GM18519 (cell line): ENCODE measurements around the gene C2CD4C.
"Not testable (repeated sequence)": the region's sequence is repeated elsewhere in the genome, so short reads cannot be mapped to it uniquely, and the experiment has no call there.

Experiments
- ATAC-seq: cut with Tn5 transposase; IDR thresholded peaks from one replicate; pipeline ENCODE4 v1.9.1; 2021; ENCODE audit warnings: mild to moderate bottlenecking, moderate library complexity; ENCODE audit not compliant: unreplicated experiment, low FRiP score

C2CD4C gene

DNA sequence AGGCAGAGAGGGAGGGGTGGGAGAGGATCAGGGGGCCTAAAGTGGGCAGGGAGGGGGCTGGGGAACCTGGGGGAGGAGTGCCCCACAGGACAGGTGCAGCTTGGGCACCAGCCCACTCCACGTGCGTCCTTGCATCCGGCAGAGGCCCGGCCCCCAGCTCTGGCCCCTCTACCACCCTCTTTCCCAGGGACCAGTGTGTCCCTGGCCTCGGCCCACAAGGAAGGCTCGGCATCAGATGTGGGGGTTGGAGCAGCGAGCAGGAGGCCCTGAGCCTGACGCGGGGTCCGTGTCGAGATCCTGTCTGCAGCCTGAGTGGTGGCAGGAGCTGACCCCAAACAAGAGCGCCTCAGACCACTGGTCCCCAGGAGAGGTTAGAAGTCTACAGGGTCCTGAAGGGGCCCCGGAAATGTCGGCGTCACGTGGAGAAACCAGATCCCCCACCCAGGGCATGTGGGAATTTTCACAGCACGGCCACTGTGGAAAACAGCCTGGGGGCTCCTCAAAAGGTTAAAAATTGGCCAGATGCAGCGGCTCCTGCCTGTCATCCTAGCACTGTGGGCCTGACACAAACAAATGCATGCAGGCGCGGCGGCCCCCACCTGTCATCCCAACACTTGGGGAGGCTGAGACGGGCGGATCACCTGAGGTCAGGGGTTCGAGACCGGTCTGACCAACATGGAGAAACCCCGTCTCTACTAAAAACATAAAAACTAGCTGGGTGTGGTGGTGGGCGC lies 30.4 kb upstream of the C2CD4C start:
- no peak for ATAC-seq

- no peak for ATAC-seq
Observed at GRCh38 chr19:438416-438958, 29.5 kb upstream of the C2CD4C start.

GRCh38 chr19:437041-437440 lies 28.1 kb upstream of the C2CD4C start:
- no peak for ATAC-seq

DNA sequence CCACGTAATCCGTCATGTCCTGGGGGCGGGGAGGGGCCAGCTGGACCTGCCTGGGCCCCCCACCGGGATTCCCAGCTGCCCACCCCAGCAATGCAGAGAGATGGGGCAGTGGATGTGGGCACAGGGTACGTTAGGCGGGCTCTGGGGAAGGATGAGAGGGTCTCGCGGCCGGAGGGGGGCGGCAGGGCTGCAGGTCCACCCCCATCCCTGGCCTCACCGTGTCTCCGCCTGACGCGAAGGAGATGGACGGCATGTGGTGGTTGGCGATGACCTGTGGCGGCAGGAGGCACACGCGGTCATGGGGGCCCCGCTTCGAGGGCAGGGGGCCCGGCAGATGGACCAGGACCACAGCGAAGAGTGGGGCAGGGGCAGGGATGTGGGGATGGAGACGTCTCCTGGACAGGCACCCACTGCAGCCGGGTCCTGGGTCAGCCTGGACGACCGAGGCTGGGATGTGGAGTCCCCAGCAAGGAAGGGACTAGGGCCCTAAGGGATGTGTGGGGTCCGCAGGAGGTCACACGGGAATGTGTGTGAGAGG lies 27.5 kb upstream of the C2CD4C start:
- ATAC-seq, result no peak

GRCh38 chr19:435707-436412 lies 26.9 kb upstream of the C2CD4C start:
- no peak for ATAC-seq

DNA sequence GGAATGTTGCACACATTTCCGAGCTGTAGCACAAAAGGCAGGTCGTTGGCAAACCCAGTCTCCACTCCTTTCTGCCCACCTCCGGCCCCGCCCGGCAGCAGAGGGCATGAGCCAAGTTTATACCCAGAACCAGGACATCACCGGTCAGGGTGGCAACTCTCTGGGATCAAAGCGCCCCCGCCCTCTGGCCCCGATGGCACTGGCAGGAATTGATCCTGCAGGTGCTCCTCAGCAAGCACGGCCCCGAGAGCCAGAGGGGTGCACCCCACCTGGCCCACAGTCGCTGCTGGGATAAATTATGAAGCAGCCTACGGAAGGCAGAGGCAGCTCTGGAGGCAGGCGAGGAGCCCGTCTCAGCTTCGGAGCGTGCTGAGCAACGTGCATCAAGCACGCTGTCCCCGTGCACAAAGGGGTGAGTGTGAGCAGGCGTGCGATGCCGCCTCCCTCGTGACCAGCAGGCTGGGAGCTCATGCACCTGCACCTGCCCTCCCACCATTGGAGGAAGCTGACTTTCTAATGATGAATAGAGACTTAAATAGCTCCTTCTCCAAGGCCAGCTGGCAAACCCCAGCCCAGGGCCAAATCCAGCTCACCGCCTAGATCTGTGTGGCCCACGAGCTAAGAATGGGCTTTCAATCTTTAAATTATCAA lies 26.2 kb upstream of the C2CD4C start:
- ATAC-seq, result no peak

DNA sequence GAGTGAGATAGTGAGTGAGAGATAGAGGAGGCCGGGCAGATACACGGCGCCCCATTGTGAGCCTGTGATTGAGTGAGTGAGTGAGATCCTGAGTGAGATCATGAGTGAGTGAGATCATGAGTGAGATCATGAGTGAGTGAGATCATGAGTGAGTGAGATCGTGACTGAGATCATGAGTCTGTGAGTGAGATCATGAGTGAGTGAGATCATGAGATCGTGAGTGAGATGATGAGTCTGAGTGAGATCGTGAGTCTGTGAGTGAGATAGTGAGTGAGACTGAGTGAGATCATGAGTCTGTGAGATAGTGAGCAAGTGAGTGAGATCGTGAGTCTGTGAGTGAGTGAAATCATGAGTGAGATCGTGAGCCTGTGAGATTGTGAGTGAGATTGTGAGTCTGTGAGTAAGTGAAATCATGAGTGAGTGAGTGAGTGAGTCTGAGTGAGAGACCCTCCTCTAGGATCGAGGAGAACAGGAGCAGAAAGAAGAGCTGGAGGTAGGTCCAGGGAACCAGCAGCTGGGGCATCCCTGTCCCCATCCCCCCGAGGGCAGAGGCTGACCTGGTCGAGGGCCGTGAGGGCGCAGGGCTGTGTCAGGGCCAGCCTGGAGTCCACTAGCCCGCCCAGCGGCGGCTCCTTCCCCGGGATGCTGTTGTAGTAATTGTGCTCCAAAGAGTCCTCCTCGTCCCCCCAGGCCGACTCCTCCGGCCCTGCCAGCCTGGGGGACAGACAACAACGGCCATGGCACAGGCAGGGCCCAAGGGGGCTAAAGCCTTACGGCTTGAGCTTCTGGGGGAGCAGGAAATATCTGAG lies 25.4 kb upstream of the C2CD4C start:
- ATAC-seq, result no peak

GRCh38 chr19:430701-431100 lies 21.8 kb upstream of the C2CD4C start:
- ATAC-seq, result no peak

DNA sequence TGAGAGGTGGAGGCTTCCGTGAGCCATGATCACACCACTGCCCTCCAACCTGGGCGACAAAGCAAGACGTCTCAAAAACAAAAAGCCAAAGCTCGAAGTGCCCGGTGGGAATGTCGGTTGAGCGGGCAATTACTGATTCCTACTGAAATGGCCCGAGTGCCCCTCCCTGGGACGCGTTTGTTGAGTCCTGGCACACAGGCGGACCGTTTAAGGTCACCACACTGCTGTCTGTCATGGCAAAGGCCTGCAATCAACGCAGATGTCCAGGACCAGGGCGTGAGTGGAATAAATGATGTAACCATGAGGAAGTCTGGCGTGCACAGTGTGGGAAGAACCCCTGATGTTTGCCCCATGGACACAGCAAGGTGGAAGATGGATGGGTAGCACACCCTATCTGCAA lies 19.2 kb upstream of the C2CD4C start:
- no peak for ATAC-seq

DNA sequence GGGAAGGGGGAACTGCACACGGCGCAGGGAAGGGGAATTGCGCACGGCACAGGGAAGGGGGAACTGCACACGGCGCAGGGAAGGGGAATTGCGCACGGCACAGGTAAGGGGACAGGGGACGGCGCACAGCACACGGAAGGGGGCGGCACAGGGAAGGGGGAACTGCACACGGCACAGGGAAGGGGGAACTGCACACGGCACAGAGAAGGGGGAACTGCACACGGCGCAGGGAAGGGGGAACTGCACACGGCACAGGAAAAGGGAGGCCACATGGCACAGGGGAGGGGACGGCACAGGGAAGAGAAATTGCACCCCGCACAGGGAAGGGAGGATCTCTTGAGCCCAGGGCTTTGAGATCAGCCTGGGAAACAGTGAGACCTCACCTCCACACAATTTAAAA lies 18.7 kb upstream of the C2CD4C start:
- ATAC-seq, result not testable (repeated sequence)

- ATAC-seq, result no peak
Observed at GRCh38 chr19:426725-427445, 17.9 kb upstream of the C2CD4C start.

DNA sequence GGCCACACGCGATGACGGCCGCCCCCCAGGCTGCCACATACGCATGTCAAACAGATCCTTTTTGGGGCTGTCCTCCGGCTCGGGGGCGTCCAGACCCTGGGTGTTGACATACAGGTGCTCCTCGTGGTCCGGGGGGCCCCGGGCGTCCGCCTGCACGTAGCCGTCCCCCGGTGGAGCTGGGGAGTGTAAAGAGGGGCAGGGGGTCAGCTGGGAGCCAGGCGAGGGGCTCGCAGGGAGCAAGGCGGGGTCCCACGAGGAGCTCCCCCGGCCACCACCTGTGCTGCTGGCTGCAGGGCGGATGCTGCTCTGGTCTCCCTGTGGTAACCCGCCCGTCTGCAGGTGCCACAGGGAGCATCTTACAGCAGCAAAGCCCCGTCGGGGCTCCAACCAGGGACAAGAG lies 16.1 kb upstream of the C2CD4C start:
- ATAC-seq, result no peak

DNA sequence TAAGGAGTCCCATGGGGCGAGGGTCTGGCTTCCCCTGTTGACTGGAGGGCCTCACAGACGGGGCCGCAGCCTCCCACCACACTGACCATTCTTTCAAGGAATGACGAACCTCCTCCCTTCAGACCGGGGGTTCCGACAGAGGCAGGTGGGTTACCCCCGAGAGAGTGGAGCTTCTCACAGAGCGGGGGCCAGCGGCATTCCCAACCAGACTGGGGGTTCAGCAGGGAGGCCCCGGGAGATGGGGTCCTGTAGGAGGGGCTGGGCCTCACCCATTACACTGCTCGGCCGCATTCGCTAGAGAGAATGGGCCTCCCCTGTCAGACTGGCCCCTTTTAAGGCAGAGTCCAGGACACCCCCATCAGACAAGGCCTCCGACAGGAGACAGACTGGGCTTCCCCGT lies 15.6 kb upstream of the C2CD4C start:
- ATAC-seq, result no peak

DNA sequence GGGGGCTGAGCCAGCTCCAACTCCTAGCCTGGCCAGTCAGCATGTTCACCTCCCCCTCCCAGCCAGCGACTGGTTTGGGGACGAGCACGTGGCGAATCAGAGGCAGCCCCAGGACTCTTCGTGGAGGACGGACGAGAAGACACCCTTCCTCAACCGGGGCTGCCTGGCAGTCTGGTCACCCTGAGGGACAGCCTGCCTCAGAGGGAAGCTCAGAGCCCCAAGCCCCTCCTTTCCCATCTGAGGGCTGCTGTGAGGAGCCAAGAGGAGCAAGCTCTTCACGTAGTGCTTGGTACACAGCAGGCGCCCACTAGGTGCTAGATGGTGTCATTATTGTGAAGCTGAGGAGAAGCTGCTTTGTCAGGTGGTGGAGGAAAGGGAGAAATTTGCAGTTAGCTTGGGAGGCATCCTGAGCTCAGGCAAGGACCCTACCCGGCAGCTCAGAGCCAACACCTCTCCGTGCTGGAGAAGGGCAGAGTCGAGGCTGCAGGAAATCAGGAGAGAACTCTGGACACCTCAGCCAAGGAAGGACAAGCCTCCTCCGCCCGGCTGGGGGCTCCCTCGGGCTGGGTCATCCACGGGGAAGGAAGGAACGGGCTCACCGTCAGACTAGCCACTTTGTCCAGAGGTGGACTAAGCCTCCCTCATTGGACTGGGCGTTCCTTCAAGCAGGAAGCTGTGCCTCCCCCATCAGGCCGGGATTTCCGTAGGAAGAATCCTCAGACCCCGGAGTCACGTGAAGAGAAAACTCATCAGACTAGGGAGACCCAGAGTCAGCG lies 14.9 kb upstream of the C2CD4C start:
- ATAC-seq, result no peak

DNA sequence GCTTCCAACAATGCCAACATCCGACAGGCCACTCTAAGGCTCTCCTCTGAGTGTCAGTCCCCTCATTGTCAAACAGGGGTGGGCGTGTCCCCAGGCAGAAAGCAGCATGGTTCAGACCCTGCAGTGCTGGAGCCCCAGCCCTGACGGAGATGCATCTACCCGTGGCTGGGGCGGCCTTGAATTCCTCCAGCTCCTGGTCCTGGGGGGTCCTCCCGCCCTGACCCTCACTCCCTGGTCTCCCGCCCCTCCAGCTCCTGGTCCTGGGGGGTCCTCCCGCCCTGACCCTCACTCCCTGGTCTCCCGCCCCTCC lies 13.9 kb upstream of the C2CD4C start:
- ATAC-seq, result not testable (repeated sequence)

- ATAC-seq, result no peak
Observed at GRCh38 chr19:422213-422916, 13.4 kb upstream of the C2CD4C start.

GRCh38 chr19:419721-420515 lies 11.0 kb upstream of the C2CD4C start:
- no peak for ATAC-seq
